Upper lobe of left lung (tissue), 4 donors: ENCODE results near the gene UGT1A8.

Experiments
- CTCF ChIP-seq, 6 experiments: fragments of 450-650 bp in 4 of 6; fragments of 200-600 bp in 2 of 6; sonication (generic) in 2 of 6; IDR thresholded peaks; one replicate each; pipeline ENCODE4 v1.5.1; 2016 to 2019; ENCODE audit warnings: antibody characterized with exemption in 6 of 6
- POLR2A ChIP-seq, 4 donors: fragments of 450-650 bp; IDR thresholded peaks; one replicate each; pipeline ENCODE4 v1.5.1; 2016 to 2017; ENCODE audit warnings: antibody characterized with exemption in 4 of 4, mild to moderate bottlenecking in 2 of 4
- POLR2AphosphoS5 ChIP-seq, 2 donors: sonication (generic); formaldehyde crosslinking; IDR thresholded peaks; one replicate each; pipeline ENCODE4 v1.5.1; 2017; ENCODE audit warnings: antibody characterized with exemption in 2 of 2

GRCh38 chr2:233768076-233768475, 150.6 kb downstream of the UGT1A8 start:
- TF ChIP-seq CTCF (IDR thresholded peaks at IDR 0.05) (no peak), POLR2A (IDR thresholded peaks at IDR 0.05) (no peak), POLR2AphosphoS5 (IDR thresholded peaks at IDR 0.05) (no peak)
